ENCODE data around the gene AKR1E2. TPM values are rescaled to one million over a fixed set of nuclear protein-coding genes. Genes with fewer than 3 reads are reported as not detected.

The AKR1E2 gene
- total and polyA plus RNA-seq, 2 of the 8 experiments (the other 6 are each of a cell fraction or from before 2014, with no cell fraction given), result 2.6 to 3.5 TPM

DNA sequence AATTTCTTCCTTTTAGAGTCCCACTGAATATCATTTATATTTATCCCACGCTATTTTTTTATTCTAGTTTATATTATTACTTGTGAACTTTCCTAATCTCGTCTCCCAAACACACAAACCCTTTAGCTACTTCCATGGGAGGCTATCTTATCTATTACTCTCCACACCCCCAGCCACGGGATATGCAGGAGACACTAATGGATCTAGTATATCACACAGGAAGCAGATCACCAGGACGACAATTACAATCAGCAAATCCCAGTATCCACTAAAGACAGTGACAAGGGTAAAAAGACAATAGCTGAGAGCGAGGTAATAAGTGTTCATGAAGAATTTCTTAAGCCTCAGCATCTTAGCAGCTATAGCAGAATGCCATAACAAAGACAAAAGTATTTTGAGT lies 3.8 kb upstream of the AKR1E2 start:
- H3K4me2 ChIP-seq (ENCODE audit: insufficient read depth in 1 of 2, low read depth in 2 of 2, low read length in 2 of 2), result no peak overlapping the region
- peaks cover 4% of the 10 kb centered on the region; the same call in 1 of the 2 replicates for H3K23me2 ChIP-seq (ENCODE audit: low read depth, low read length)
- H2AK5ac ChIP-seq (ENCODE audit: low read depth, low read length), result no peak overlapping the region
- H3K27me3 ChIP-seq (replicated peaks in 1 of 4; ENCODE audit: control insufficient read depth in 3 of 4, extremely low read depth in 1 of 4, insufficient read depth in 3 of 4, low read length in 3 of 4), result peaks cover 4 to 19% (median 8%) of the 10 kb centered on the region in 4 experiments
- no peak overlapping the region for H2BK120ac ChIP-seq (replicated peaks; ENCODE audit: low read depth, low read length)
- no peak overlapping the region for H2BK5ac ChIP-seq (ENCODE audit: low read depth, low read length)
- H2AFZ ChIP-seq (ENCODE audit: low read length), result no peak overlapping the region
- no peak overlapping the region for H3K4ac ChIP-seq (replicated peaks; ENCODE audit: insufficient read length, low read depth, low read length)
- H3K18ac ChIP-seq (ENCODE audit: extremely low read depth, low read length), result no peak overlapping the region
- H2BK15ac ChIP-seq (ENCODE audit: low read length), result no peak overlapping the region
- H3K4me3 ChIP-seq (ENCODE audit: extremely low read depth in 1 of 4, insufficient read depth in 2 of 4, low read depth in 3 of 4, low read length in 4 of 4), result no peak overlapping the region
- H3K9ac ChIP-seq (replicated peaks in 1 of 4; ENCODE audit: extremely low read depth in 1 of 4, low read depth in 3 of 4, low read length in 3 of 4), result no peak overlapping the region
- no peaks in the 10 kb centered on the region for H3K36me3 ChIP-seq (ENCODE audit: control insufficient read depth in 2 of 4, insufficient read depth in 4 of 4, low read length in 3 of 4)
- H4K91ac ChIP-seq (replicated peaks; ENCODE audit: insufficient read length, low read length), result no peak overlapping the region
- H3K79me1 ChIP-seq (ENCODE audit: low read depth, low read length), result no peaks in the 10 kb centered on the region
- no peak overlapping the region for H3K27ac ChIP-seq (ENCODE audit: low read depth, low read length)
- CTCF ChIA-PET (ENCODE audit: partially characterized antibody), result interaction anchor here (1.0 to 1.4 kb wide), 3 partner anchors 27 to 160 kb away, joined by 4 to 5 read pairs (median 5); no protein-coding TSS in a partner anchor
- WGBS, 2 experiments (ENCODE audit: extremely low coverage in 1 of 2, insufficient coverage in 1 of 2, insufficient read length in 1 of 2, insufficient replicate concordance in 2 of 2, low coverage in 1 of 2, low lambda C conversion rate in 2 of 2, missing lambda C conversion rate in 1 of 2), result 91 to 100% methylated on average over 1 to 5 of the region's 5 CpGs
- no peak overlapping the region for H4K8ac ChIP-seq (ENCODE audit: extremely low read depth, insufficient read depth, low read length)
- H3K14ac ChIP-seq (ENCODE audit: insufficient read length), result no peak overlapping the region
- FAIRE-seq, result no peak
- no peak overlapping the region for H2BK20ac ChIP-seq (ENCODE audit: low read length)
- peaks cover 0 to 10% of the 10 kb centered on the region in 2 experiments; a peak in 3 of 4 replicates for H3K9me3 ChIP-seq (ENCODE audit: insufficient read depth in 2 of 2, low read depth in 1 of 2, low read length in 1 of 2)
- no peak overlapping the region for H2BK12ac ChIP-seq (ENCODE audit: low read depth, low read length)
- H4K5ac ChIP-seq (ENCODE audit: insufficient read length, low read depth, low read length), result no peak overlapping the region
- H3K79me2 ChIP-seq (ENCODE audit: control insufficient read depth in 1 of 2, insufficient read depth in 2 of 2, low read length in 2 of 2), result no peaks in the 10 kb centered on the region
- H4K20me1 ChIP-seq (replicated peaks in 1 of 2; ENCODE audit: control insufficient read depth in 1 of 2, insufficient read depth in 2 of 2, low read length in 2 of 2), result no peaks in the 10 kb centered on the region
- no peak overlapping the region for H3K23ac ChIP-seq (ENCODE audit: insufficient read length)
- POLR2A ChIA-PET (ENCODE audit: partially characterized antibody), result no interaction called here
- H3K4me1 ChIP-seq (replicated peaks in 1 of 4; ENCODE audit: control insufficient read depth in 3 of 4, insufficient read depth in 4 of 4, low read length in 3 of 4), result no peaks in the 10 kb centered on the region; a peak in 2 of 7 replicates
- H3K56ac ChIP-seq (replicated peaks; ENCODE audit: insufficient read length, low read depth, low read length), result no peak overlapping the region
- no peak for DNase-seq (ENCODE audit: low read depth in 1 of 2, low spot score in 2 of 2)
- no peak for TF ChIP-seq KDM5A (IDR thresholded peaks at IDR 0.05; ENCODE audit: low read length)
- no peak for TF ChIP-seq SIRT6 (IDR thresholded peaks at IDR 0.05; ENCODE audit: low read length)
- no peak for TF ChIP-seq CBX8 (IDR thresholded peaks at IDR 0.05; ENCODE audit: borderline replicate concordance, low read depth, low read length)
- no peak for TF ChIP-seq RNF2 (IDR thresholded peaks at IDR 0.05; ENCODE audit: borderline replicate concordance, low read depth, low read length, missing control alignments, poor library complexity, severe bottlenecking)
- no peak for TF ChIP-seq SUZ12 (IDR thresholded peaks at IDR 0.05; ENCODE audit: low read length)
- TF ChIP-seq, protein P1, sequence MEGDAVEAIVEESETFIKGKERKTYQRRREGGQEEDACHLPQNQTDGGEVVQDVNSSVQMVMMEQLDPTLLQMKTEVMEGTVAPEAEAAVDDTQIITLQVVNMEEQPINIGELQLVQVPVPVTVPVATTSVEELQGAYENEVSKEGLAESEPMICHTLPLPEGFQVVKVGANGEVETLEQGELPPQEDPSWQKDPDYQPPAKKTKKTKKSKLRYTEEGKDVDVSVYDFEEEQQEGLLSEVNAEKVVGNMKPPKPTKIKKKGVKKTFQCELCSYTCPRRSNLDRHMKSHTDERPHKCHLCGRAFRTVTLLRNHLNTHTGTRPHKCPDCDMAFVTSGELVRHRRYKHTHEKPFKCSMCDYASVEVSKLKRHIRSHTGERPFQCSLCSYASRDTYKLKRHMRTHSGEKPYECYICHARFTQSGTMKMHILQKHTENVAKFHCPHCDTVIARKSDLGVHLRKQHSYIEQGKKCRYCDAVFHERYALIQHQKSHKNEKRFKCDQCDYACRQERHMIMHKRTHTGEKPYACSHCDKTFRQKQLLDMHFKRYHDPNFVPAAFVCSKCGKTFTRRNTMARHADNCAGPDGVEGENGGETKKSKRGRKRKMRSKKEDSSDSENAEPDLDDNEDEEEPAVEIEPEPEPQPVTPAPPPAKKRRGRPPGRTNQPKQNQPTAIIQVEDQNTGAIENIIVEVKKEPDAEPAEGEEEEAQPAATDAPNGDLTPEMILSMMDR (IDR thresholded peaks at IDR 0.05; ENCODE audit: control extremely low read depth in 1 of 3, insufficient read depth in 1 of 3, low read depth in 1 of 3, low read length in 3 of 3), result no peak
- no peak for TF ChIP-seq TAF7 (optimal IDR thresholded peaks at IDR 0.05; ENCODE audit: borderline replicate concordance, low read depth, low read length)
- no peak for TF ChIP-seq BACH1 (IDR thresholded peaks at IDR 0.05; ENCODE audit: low read length)
- TF ChIP-seq RFX5 (IDR thresholded peaks at IDR 0.05; ENCODE audit: borderline replicate concordance, low read depth, low read length), result no peak
- no peak for TF ChIP-seq KDM4A (IDR thresholded peaks at IDR 0.05; ENCODE audit: low read depth, low read length, severe bottlenecking)
- no peak for TF ChIP-seq HDAC6 (IDR thresholded peaks at IDR 0.05; ENCODE audit: low read depth, low read length)
- no peak for TF ChIP-seq SIX5 (IDR thresholded peaks at IDR 0.05; ENCODE audit: low read depth, low read length)
